ENCODE results near the gene CACNA1C. TPM values are rescaled to one million over a fixed set of nuclear protein-coding genes. Genes with fewer than 3 reads are reported as not detected.

The CACNA1C gene
- total RNA-seq, 2 donors from 2014 or later, result 0.84 to 10.2 TPM

DNA sequence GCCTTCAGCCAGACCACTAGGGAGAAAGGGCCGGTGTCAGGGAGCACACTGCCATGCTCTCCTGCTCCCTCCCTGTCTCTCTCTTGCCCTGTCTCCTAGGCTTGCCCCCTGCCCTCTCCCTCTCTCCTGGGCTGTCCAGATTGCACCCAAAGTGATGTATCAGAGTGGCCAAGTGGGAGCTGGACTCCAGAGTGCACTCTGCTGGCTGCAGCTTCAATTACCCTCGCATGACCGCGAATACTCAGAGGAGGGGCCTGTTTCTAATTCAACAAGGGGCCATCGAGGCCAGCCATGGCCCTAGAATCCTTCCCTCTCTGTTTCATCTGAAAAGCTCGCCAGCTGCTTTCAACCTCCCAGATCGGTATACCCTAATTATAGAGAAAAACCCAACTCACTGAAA, 535.6 kb downstream of the CACNA1C start:
- intact Hi-C loops (cut with DNase I), result loop anchor here (10.0 kb wide), 2 partner anchors 304 to 534 kb away; partner anchors contain the start of gene CACNA1C
- no peaks in the 10 kb centered on the region for H3K9me3 ChIP-seq
- H3K4me1 ChIP-seq, result no peaks in the 10 kb centered on the region
- no peak overlapping the region for H3K9ac ChIP-seq (ENCODE audit: low read depth in 2 of 2, low read length in 2 of 2)
- no peaks in the 10 kb centered on the region for H3K27me3 ChIP-seq
- H3K36me3 ChIP-seq, result no peaks in the 10 kb centered on the region
- H3K4me3 ChIP-seq, result no peak overlapping the region
- no peak overlapping the region for H3K27ac ChIP-seq
- TF ChIP-seq, protein P1, sequence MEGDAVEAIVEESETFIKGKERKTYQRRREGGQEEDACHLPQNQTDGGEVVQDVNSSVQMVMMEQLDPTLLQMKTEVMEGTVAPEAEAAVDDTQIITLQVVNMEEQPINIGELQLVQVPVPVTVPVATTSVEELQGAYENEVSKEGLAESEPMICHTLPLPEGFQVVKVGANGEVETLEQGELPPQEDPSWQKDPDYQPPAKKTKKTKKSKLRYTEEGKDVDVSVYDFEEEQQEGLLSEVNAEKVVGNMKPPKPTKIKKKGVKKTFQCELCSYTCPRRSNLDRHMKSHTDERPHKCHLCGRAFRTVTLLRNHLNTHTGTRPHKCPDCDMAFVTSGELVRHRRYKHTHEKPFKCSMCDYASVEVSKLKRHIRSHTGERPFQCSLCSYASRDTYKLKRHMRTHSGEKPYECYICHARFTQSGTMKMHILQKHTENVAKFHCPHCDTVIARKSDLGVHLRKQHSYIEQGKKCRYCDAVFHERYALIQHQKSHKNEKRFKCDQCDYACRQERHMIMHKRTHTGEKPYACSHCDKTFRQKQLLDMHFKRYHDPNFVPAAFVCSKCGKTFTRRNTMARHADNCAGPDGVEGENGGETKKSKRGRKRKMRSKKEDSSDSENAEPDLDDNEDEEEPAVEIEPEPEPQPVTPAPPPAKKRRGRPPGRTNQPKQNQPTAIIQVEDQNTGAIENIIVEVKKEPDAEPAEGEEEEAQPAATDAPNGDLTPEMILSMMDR (IDR thresholded peaks at IDR 0.05), result no peak
- no peak for DNase-seq

DNA sequence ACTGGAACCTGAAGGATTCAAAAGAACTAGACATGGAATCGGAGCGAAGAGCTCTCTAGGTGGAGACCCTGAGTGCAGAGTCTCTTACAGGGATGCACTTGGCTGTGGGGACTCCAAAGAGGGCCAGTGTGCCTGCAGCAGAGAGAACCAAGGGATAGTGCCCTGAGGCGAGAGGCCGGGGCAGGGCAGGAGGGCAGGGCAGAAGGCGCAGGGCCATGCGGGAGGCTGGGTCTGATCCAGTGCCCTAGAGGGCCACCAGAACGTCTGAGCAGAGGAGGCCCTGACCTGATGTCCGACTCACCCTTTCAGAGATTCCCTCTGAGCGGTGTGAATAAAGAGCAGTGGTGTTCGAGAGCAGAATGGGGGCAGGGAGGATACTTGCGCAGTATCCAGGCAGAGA, 536.6 kb downstream of the CACNA1C start:
- DNase-seq, result no peak
- Histone ChIP-seq H3K9me3 (no peaks in the 10 kb centered on the region), H3K36me3 (no peaks in the 10 kb centered on the region), H3K4me1 (no peaks in the 10 kb centered on the region), H3K27ac (no peak overlapping the region), H3K9ac (ENCODE audit: low read depth in 2 of 2, low read length in 2 of 2) (no peak overlapping the region), H3K4me3 (no peak overlapping the region), H3K27me3 (no peaks in the 10 kb centered on the region)
- TF ChIP-seq, protein P1 (IDR thresholded peaks at IDR 0.05), result no peak
- intact Hi-C loops (cut with DNase I), result loop anchor here (10.0 kb wide), 2 partner anchors 305 to 535 kb away; partner anchors contain the start of gene CACNA1C

DNA sequence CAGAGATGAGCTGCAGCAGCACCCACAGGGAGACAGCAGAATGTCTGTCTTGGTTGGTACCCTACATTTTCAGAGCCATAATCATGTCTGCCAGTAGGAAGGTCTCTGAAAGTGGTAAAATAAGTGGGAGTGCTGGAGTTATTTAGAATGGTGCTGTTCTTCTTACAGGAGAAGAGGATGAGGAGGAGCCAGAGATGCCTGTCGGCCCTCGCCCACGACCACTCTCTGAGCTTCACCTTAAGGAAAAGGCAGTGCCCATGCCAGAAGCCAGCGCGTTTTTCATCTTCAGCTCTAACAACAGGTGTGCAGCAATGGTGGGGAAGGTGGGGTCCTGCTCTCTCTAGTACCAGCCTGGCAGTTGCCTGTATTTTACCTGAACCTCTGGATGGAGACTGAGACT, 540.3 kb downstream of the CACNA1C start:
- H3K27ac ChIP-seq, result no peak overlapping the region
- DNase-seq, result no peak
- H3K9ac ChIP-seq (ENCODE audit: low read depth in 2 of 2, low read length in 2 of 2), result no peak overlapping the region
- intact Hi-C loops (cut with DNase I), result no loop called here
- no peaks in the 10 kb centered on the region for H3K4me1 ChIP-seq
- H3K27me3 ChIP-seq, result no peaks in the 10 kb centered on the region
- H3K9me3 ChIP-seq, result no peaks in the 10 kb centered on the region
- no peak overlapping the region for H3K4me3 ChIP-seq
- no peaks in the 10 kb centered on the region for H3K36me3 ChIP-seq
- TF ChIP-seq, protein P1 (IDR thresholded peaks at IDR 0.05), result no peak

DNA sequence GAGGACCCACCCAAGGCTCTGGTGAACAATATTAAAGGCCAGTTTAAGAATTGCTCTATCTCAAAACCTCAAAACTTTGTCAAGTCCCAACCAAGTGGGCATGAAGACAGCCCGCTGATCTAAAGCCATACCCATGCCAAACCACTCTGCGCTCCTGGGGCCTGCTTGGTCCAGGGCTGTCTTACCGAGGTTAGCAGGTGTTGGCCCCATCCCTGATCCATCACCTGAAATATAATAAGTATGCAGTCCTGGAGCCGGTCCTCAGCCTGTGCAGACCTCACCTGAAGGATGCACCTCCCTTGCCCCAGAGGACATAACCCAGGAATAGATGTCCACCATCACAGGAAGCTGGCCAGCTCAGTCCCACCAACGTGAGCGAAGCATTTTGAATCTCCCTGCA, 543.7 kb downstream of the CACNA1C start:
- TF ChIP-seq, protein P1 (IDR thresholded peaks at IDR 0.05), result no peak
- Histone ChIP-seq H3K9me3 (no peaks in the 10 kb centered on the region), H3K9ac (ENCODE audit: low read depth in 2 of 2, low read length in 2 of 2) (no peak overlapping the region), H3K36me3 (no peaks in the 10 kb centered on the region), H3K4me3 (no peak overlapping the region), H3K4me1 (no peaks in the 10 kb centered on the region), H3K27me3 (no peaks in the 10 kb centered on the region), H3K27ac (no peak overlapping the region)
- intact Hi-C loops (cut with DNase I), result no loop called here
- DNase-seq, result no peak

DNA sequence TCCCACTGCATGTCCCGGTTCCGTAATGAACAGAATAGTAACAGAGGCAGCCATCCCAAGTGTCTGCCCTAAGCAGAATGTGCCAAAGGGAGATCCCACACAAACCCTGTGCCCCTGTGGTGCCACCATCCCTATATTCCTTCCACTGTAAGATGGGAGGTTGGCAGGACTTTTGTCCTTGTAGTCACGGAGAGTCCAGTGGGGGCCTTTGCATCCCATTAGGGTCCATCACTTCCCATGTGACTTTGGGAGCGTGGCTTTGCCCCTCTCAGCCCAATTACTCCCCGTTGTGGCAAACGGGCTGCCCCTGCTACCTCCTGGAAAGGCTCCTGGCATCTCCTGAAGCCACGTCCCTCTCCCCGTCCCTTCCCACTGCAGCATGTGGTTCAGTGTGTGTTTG, 552.5 kb downstream of the CACNA1C start:
- Histone ChIP-seq H3K9ac (ENCODE audit: low read depth in 2 of 2, low read length in 2 of 2) (no peak overlapping the region), H3K4me1 (no peaks in the 10 kb centered on the region), H3K9me3 (no peaks in the 10 kb centered on the region), H3K36me3 (no peaks in the 10 kb centered on the region), H3K27ac (no peak overlapping the region), H3K27me3 (no peaks in the 10 kb centered on the region), H3K4me3 (no peak overlapping the region)
- intact Hi-C loops (cut with DNase I), result no loop called here
- no peak for DNase-seq
- TF ChIP-seq, protein P1 (IDR thresholded peaks at IDR 0.05), result no peak
